COLO668 (cell line): ENCODE data around the gene SATB2.

Source experiments
- DNase-seq: peaks from one replicate; lab custom pipeline; 2025; ENCODE audit not compliant: unreplicated experiment; lab: John Stamatoyannopoulos, UW

The SATB2 gene

GRCh38 chr2:199273042-199273511 is 184.7 kb downstream of the SATB2 start:
- no peak for DNase-seq

DNA sequence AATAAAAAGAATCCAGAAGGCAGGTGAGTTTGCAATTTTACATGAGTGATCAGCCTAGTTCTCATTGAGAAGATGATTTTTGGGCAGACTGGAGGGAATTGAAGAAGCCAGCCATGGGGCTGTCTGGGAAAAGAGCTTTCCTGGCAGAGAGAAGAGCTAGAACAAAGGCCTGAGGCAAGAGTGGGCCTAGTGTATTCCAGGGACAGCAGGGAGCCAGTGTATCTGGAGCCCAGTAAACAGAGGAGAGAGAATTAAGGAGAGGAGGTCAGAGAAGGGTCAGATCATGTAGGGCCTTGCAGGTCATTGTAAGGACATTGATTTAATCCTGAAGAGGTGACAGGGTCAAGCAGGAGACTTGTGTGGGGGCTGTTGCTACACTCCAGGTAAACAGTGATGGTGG is 195.8 kb downstream of the SATB2 start:
- no peak for DNase-seq

- no peak for DNase-seq
Measured at GRCh38 chr2:199261239-199261638, 196.5 kb downstream of the SATB2 start.

GRCh38 chr2:199259671-199260070 is 198.1 kb downstream of the SATB2 start:
- DNase-seq: no peak

GRCh38 chr2:199258291-199258690 is 199.4 kb downstream of the SATB2 start:
- no peak for DNase-seq

- no peak for DNase-seq
Measured at GRCh38 chr2:199257261-199258224, 200.2 kb downstream of the SATB2 start.

DNA sequence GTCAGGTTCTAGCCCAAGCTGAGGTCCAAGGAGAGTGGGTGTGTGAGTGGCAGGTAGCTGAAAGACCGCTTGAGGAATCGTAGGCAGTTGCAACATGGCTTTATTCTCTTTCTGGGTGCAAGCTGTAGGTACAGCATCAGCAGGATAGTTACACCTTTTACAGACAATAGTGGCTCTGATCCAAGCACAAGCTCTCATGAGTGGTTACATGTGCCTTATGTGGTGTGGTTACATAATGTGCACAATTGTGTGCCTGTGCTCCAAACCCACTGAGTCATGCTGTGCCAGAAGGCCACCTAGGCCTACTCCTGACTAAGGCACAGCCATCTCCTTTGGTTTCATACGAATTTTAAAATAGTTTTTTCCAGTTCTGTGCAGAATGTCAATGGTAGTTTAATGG is 227.6 kb downstream of the SATB2 start:
- no peak for DNase-seq

GRCh38 chr2:199228887-199229819 is 228.6 kb downstream of the SATB2 start:
- DNase-seq: no peak

DNA sequence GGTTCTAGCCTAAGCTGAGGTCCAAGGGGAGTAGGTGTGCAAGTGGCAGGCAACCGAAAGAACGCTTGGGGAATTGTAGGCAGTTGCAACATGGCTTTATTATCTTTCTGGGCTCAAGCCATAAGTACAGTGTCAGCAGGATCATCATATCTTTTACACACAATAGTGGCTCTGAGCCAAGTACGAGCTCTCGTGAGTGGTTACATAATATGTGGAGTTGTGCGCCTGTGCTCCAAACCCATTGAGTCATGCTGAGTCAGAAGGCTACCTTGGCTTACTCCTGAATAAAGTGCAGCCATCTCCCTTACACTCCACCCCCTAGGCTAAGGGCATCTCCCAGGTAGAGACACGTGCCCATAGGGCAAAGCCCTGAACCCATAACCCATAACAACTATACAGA is 233.9 kb downstream of the SATB2 start:
- DNase-seq: peak; percentile 13

GRCh38 chr2:199220920-199221319 is 236.8 kb downstream of the SATB2 start:
- DNase-seq: no peak

- DNase-seq: peak; percentile 30
Measured at GRCh38 chr2:199219551-199219950, 238.2 kb downstream of the SATB2 start.
